Ovary (tissue), 3 donors: ENCODE results near the gene SYNGR4.

ENCODE experiments used
- CTCF ChIP-seq, 3 donors: fragments of 450-650 bp in 2 of 3; fragments of 200-600 bp in 1 of 3; IDR thresholded peaks; one replicate each; pipeline versions ENCODE4 v1.5.1 to v1.8.0; 2016 to 2022; ENCODE audit warnings: antibody characterized with exemption in 3 of 3, mild to moderate bottlenecking in 1 of 3
- POLR2A ChIP-seq: fragments of 450-650 bp; IDR thresholded peaks from one replicate; pipeline ENCODE4 v1.6.1; 2017; ENCODE audit warnings: antibody characterized with exemption, mild to moderate bottlenecking, moderate library complexity
- donor health status: DM: no; HTN: no; CAD: no.

- TF ChIP-seq CTCF (IDR thresholded peaks at IDR 0.05): no peak
- TF ChIP-seq POLR2A: no peak
These were observed 45.7 kb upstream of the SYNGR4 start for GRCh38 chr19:48318286-48318987.
